ENCODE results near the gene LENG8. TPM values are rescaled to one million over a fixed set of nuclear protein-coding genes. Genes with fewer than 3 reads are reported as not detected.
"Not testable (repeated sequence)": the region's sequence is repeated elsewhere in the genome, so short reads cannot be mapped to it uniquely, and the experiment has no call there.

LENG8 gene
- total and polyA plus RNA-seq, 4 donors = 6.9 to 46.7 (median 18.7) TPM

- Histone ChIP-seq H3K36me3 (ENCODE audit: control insufficient read depth in 4 of 4, insufficient read depth in 3 of 4, low read depth in 1 of 4, low read length in 3 of 4) (no peaks in the 10 kb centered on the region), H3K4me3 (ENCODE audit: low read depth in 1 of 3, low read length in 3 of 3) (no peak overlapping the region), H3K27ac (ENCODE audit: low read depth in 1 of 2, low read length in 2 of 2) (no peak overlapping the region), H3K4me1 (ENCODE audit: control insufficient read depth in 4 of 4, insufficient read depth in 4 of 4, low read length in 3 of 4) (no peaks in the 10 kb centered on the region), H3K9me3 (ENCODE audit: control insufficient read depth in 4 of 4, low read length in 3 of 4) (no peaks in the 10 kb centered on the region), H3K9ac (ENCODE audit: low read depth in 1 of 2, low read length in 2 of 2) (no peak overlapping the region), H3K27me3 (ENCODE audit: control insufficient read depth in 4 of 4, insufficient read depth in 4 of 4, low read length in 3 of 4) (peaks cover 0 to 4% (median 0%) of the 10 kb centered on the region in 4 donors)
- TF ChIP-seq RXRA (IDR thresholded peaks at IDR 0.05) (no peak), CTCF (IDR thresholded peaks at IDR 0.05; ENCODE audit: low read depth, low read length, missing input control) (no peak), NR2F2 (IDR thresholded peaks at IDR 0.05) (no peak), HNF4A (conservative IDR thresholded peaks at IDR 0.05) (no peak), HNF4G (IDR thresholded peaks at IDR 0.05) (no peak), JUND (IDR thresholded peaks at IDR 0.05) (no peak), TAF1 (conservative IDR thresholded peaks at IDR 0.05) (no peak), YY1 (IDR thresholded peaks at IDR 0.05) (no peak), ZBTB33 (IDR thresholded peaks at IDR 0.05) (no peak), ATF3 (IDR thresholded peaks at IDR 0.05) (no peak), GABPA (IDR thresholded peaks at IDR 0.05 in 1 of 2, conservative IDR thresholded peaks at IDR 0.05 in 1 of 2) (no peak), MAX (IDR thresholded peaks at IDR 0.05) (no peak), SP1 (IDR thresholded peaks at IDR 0.05) (no peak), EGR1 (IDR thresholded peaks at IDR 0.05; ENCODE audit: low read depth in 2 of 2) (no peak), REST (IDR thresholded peaks at IDR 0.05) (no peak)
- no peak for DNase-seq (ENCODE audit: low spot score)
- WGBS = 67% methylated on average over 10 of the region's 10 CpGs
These were observed 45.1 kb downstream of the LENG8 start for GRCh38 chr19:54493967-54494585.

GRCh38 chr19:54495284-54495683, 46.3 kb downstream of the LENG8 start:
- H3K4me1 ChIP-seq (ENCODE audit: control insufficient read depth in 4 of 4, insufficient read depth in 4 of 4, low read length in 3 of 4); H3K27me3 ChIP-seq (ENCODE audit: control insufficient read depth in 4 of 4, insufficient read depth in 4 of 4, low read length in 3 of 4); H3K4me3 ChIP-seq (ENCODE audit: low read depth in 1 of 3, low read length in 3 of 3); H3K27ac ChIP-seq (ENCODE audit: low read depth in 1 of 2, low read length in 2 of 2); H3K9ac ChIP-seq (ENCODE audit: low read depth in 1 of 2, low read length in 2 of 2); H3K36me3 ChIP-seq (ENCODE audit: control insufficient read depth in 4 of 4, insufficient read depth in 3 of 4, low read depth in 1 of 4, low read length in 3 of 4); DNase-seq (ENCODE audit: low spot score); H3K9me3 ChIP-seq (ENCODE audit: control insufficient read depth in 4 of 4, low read length in 3 of 4): not testable (repeated sequence)
- WGBS = 58% methylated on average over 5 of the region's 5 CpGs

GRCh38 chr19:54497747-54498450, 48.9 kb downstream of the LENG8 start:
- H3K9me3 ChIP-seq (ENCODE audit: control insufficient read depth in 4 of 4, low read length in 3 of 4); H3K27ac ChIP-seq (ENCODE audit: low read depth in 1 of 2, low read length in 2 of 2); H3K27me3 ChIP-seq (ENCODE audit: control insufficient read depth in 4 of 4, insufficient read depth in 4 of 4, low read length in 3 of 4); H3K4me1 ChIP-seq (ENCODE audit: control insufficient read depth in 4 of 4, insufficient read depth in 4 of 4, low read length in 3 of 4); H3K4me3 ChIP-seq (ENCODE audit: low read depth in 1 of 3, low read length in 3 of 3); H3K36me3 ChIP-seq (ENCODE audit: control insufficient read depth in 4 of 4, insufficient read depth in 3 of 4, low read depth in 1 of 4, low read length in 3 of 4); DNase-seq (ENCODE audit: low spot score); H3K9ac ChIP-seq (ENCODE audit: low read depth in 1 of 2, low read length in 2 of 2): not testable (repeated sequence)
- whole genome bisulfite sequencing = 62% methylated on average over 9 of the region's 15 CpGs

GRCh38 chr19:54498451-54498772, 49.4 kb downstream of the LENG8 start:
- H3K36me3 ChIP-seq (ENCODE audit: control insufficient read depth in 4 of 4, insufficient read depth in 3 of 4, low read depth in 1 of 4, low read length in 3 of 4); H3K9ac ChIP-seq (ENCODE audit: low read depth in 1 of 2, low read length in 2 of 2); H3K4me3 ChIP-seq (ENCODE audit: low read depth in 1 of 3, low read length in 3 of 3); DNase-seq (ENCODE audit: low spot score); H3K27ac ChIP-seq (ENCODE audit: low read depth in 1 of 2, low read length in 2 of 2); H3K4me1 ChIP-seq (ENCODE audit: control insufficient read depth in 4 of 4, insufficient read depth in 4 of 4, low read length in 3 of 4); H3K9me3 ChIP-seq (ENCODE audit: control insufficient read depth in 4 of 4, low read length in 3 of 4); H3K27me3 ChIP-seq (ENCODE audit: control insufficient read depth in 4 of 4, insufficient read depth in 4 of 4, low read length in 3 of 4): not testable (repeated sequence)
- 60% methylated on average over 9 of the region's 9 CpGs for WGBS
